HG02642 (cell line): ENCODE measurements around the gene UBE2QL1.

Experiments used
- ATAC-seq: cut with Tn5 transposase; IDR thresholded peaks from one replicate; pipeline ENCODE4 v1.9.1; 2021; ENCODE audit warnings: mild to moderate bottlenecking; ENCODE audit not compliant: unreplicated experiment, poor library complexity

UBE2QL1 gene

DNA sequence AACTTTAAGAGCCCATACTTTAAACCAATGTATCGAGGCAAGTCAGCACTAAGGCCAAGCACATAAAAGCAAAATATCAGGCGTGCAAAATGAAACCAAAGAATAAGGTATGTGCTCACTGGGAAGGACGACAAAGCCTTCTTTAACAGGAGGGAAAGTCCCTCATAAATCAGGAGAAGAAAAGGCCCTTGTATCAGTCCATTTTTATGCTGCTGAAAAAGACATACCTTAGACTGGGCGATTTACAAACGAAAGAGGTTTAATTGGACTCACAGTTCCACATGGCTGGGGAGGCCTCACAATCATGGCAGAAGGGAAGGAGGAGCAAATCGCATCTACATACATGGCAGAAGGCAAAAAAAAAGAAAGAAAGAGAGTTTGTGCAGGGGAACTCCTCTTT, 68.9 kb downstream of the UBE2QL1 start:
- no peak for ATAC-seq

DNA sequence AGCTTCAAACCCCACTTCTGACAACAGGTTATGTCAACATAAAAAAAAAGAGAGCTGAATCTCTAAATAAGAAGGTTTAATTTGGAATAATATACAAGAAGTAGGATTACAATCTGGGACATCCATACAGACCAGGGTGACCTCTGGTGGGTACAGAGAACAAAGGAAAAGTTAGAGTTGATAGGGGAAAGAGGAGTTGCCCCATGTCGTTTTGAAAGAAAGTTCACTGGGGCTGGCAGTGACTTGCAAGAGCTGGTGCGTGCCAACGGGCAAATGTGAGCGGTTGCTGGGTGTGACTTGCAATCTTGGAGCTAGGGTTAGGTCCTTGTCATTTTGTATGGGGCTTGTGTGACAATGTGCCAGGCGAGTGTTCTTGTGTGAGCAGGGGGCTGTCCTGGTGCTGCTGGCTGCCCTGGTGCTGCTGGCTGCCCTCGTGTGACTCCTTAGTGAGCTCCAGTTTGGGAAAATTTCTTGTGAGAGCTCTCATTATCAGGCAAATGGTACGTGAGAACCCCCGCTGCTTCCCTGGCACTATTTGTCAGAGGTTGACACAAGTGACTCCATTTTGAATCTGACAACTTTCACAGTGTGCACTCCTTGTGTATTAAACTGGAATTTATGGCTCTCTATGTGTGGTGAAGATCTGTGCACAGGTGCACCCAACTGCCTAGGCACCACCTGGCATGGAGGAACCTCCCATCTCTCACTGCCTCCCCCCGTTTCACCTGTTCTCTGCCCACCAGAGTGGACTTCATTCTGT, 69.8 kb downstream of the UBE2QL1 start:
- no peak for ATAC-seq

DNA sequence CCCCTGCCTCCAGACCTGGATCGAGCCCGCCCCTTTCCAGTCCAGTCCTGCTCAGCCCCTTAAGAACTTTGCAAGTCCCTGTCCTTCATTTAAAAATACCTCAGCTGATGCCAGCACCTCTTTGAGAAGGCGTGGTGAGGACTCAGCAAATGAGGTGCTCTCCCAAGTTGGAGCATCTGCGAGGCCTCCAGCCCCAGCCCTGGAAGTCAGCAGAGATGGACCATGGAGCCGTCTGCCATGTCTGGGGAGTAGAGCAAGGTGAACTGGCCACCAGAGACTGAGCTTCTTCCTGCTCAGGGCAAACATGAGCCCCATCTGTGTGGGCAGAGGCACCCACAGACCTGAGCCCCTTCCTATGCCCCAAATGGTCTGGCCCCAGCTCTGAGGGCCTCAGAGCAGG, 71.5 kb downstream of the UBE2QL1 start:
- no peak for ATAC-seq

DNA sequence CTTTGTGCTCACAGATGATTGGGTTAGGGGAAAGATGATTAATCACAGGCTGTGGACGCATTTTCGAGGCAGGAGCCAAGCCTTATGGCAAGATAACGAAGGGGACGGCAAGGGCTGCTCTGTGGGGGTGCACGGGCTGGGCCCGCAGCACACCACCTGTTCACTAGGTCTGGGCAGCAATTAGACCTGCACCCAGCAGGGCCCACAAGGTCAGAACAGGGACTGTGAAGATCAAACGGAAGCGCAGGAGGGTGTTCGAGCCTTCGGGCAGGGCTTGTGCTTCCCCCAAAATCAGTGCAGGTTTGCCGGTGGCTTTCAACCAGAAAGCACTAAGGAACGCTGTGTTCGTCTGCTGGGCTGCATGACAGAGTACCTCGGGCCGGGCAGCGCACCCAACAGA, 73.7 kb downstream of the UBE2QL1 start:
- no peak for ATAC-seq

DNA sequence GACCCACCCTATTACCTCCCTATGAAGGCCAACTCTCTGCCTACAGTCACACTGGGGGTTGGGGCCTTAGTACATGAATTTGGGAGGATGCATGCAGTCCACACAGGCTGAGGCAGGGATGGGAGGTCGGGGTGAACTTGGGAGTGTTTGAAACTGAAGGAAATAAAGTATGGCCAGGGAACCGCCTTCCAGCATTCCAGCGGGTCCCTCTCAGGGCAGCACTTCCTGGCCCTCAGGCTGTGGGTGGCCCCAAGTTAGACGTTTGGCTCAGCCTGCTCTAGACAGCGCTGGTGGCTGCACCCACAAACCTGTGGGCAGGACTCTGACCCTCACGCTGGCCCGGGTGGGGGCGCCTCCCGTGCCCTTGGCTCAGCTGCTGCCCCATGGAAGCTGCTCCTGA, 74.3 kb downstream of the UBE2QL1 start:
- no peak for ATAC-seq

DNA sequence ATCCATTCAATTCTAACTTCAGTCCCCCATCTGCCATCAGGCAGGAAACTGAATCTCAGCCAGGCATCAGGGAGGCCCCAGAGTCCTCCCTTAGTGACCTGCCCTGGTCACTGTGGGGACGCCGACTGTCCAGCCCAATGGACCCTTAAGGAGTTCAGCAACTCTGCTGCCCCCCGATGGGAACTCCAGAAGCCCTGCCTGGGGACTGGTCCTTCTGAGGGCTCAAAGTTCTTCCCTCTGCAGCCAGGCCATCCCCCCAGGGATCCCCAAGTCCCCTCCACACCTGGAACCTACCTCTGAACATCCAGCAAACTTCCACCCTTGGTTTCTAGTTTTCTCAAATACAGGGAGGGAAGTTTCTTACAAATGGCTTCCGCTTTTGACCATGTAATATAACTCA, 76.8 kb downstream of the UBE2QL1 start:
- ATAC-seq: no peak

DNA sequence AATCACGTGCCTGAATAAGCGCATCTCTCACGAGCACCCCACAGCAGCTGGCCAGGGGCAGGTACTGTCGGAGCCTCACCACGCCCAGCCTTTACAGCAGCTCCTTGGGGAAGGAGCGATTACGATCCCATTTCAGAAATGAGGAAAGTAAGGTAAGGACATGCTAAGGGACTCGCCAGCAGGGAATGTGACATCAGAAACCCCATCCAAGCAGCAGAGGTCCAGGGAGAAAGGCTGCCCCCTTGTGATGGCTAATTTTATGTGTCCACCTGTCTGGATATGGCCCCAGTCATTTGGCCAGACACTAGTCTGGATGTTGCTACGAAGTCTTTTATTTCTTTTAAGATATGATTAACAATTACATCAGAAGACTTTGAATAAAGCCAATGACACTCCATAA, 77.3 kb downstream of the UBE2QL1 start:
- peak; percentile 52 for ATAC-seq

DNA sequence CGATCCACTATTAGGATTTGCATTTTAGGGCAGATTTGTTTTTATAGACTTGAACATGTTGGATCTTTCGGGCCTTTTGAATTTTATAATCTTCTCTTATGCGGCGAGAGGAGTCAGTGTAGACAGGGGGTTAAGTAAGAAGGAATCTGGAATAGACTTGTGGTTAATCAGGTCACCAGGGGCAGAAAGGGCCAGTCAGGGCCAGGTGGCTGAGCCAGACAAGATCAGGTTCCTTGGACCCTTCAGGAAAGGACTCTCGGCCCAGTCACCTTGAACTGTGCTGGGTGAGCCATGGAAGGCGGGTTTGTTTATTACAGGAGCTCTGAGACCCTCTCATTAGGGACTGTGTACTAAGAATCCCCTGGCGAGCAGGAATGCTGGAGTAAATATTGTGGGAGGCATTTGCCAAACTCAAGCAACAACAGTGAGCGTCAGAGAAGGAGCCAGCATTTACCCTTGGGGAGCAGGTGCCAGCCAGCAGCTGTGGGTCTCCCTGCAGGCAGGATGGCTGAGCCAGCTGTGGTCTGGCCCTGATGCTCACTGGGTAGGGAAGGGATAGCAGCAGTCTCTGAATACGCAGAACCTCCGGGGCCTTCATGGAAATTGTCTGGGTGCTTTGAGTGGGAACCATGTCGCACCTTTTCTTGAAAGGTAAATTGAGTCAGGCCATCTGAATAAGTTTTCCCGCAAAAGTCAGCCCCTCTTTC, 79.2 kb downstream of the UBE2QL1 start:
- no peak for ATAC-seq

DNA sequence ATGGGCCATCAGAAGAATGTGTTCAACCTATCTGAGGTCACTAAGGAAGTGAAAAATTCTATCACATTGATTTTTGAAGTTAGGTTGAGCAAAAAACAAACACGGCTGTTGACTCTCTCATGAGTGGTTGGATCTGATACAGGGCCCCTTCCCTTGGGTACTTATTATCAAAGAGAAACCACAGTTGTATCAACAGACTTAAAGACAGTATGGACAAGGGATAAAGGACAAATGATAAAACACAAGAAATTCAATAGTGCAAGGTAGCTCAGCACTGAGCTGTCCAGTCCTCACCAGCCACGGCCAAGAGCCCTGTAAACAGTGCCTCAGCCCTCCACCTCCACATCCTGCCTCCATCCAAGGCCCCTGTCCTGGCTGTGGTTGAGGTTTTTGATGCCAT, 86.9 kb downstream of the UBE2QL1 start:
- ATAC-seq: no peak

DNA sequence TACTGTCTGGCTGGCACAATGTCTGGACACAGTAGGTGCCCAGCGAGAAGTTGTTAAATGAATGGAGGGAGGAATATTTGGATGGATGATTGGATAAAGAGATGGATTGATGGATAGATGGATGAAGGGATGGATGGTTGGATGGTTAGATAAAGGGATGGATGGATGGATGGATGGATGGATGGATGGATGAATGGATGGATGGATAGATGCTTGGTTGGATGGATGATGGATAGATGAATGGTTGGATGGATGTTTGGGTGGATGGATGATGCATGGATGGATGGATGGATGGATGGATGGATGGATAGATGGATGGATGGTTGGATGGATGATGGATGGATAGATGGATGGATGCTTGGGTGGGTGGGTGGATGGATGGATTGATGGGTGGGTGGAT, 90.4 kb downstream of the UBE2QL1 start:
- ATAC-seq: no peak

DNA sequence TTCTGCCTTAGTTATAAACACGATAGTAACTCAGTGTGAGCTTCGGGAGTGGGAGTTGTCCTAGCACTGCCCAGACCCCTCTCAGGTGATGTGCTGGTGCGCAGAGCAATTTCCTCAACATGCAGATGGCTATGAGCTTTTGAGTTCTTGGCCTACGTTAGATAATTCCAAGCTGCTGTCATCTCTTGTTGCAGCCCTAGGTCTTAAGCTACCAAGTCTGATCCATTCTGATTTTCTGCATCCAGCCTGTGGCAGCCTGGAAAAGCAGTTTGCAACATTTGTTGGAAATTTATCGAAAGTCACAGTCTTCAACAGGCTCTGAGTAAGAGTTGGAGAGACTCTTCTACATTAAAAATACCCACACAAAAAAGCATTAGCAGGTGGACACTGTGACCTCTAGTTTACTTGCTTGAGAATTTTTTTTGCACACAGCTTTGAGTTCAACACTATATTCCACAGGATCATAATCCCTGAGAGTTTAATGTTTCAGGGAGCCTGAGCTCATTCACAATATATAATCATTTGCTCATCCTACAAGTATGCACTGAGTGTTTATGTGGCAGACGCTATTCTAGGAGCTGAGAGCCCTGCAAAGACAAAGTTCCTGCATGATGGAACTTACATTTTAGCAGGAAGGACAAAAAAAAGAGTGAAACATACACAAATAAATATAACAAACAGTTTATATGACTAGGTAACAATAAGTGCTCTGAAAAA, 91.6 kb downstream of the UBE2QL1 start:
- ATAC-seq: no peak

DNA sequence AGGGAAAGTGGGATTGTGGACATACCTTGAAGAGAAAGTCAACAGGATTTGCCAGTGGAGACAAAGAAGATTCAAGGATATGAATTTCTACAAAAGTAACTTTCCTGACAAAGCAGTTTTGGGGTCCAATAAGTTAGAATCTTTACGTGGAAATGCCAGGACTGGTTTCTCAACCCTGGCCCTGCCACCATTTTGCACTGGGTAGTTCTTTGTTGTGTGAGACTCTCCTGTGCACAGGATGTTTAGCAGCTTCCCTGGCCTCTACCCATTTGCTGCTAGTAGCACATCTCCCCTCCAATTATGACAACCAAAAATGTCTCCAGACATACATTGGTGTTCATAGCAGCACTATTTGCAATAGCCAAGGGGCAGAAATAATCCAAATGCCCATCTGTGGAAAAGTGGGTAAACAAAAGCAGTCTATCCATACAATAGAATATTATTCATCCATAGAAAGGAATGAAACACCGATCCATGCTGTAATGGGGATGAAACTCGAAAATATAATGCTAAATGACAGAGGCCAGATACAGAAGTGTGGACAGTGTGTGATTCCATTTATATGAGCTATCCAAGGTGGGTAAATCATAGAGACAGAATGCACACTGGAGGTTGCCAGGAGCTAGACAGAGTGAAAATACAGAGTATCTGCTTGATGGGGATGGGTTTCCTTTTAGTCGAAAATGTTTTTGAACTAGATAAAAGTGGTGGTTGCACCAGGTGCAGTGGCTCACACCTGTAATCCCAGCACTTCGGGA, 92.8 kb downstream of the UBE2QL1 start:
- ATAC-seq: no peak

DNA sequence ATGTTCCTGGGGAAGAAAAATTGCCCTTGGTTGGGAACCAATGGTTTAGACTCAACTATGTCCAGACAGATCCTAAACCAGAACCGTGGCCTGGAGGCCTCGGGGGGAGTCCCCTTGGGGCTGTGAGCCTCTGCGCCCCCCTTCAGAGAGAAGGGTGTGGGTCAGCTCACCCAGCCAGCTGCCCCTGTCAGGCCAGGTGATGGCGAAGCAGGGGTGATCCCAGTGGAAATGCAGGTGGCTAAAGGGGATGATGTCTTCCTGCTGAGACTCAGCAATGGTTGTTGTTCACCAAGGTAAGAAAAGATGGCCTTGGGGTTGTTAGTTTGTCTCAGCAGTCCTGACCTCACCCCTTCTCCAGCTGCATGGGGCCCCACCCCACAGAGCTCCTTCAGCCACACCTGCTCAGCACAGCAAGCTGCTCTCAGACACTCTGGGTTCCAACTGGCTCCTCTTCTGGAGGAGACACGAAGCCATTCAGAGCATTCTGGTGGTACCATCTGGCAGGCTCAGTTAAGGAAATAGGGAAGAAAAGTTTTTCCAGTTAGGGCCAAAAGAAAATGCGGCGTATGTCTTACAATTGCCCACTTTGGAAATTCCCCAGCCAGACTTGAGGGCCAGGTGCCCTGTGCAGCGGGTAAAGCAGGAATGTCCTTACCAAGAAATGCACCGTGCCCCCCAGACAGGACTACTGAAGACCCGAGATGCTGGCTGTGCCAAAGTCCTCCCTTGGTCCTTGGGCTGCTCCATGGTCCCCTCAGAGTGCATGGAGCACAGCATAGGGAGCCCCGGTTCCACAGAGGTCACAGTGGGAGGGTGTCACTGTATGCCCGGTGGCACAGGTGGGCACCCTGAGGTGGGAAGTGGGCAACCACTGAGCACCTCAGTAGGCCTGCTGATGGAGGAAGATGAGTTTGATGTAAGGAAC, 94.0 kb downstream of the UBE2QL1 start:
- no peak for ATAC-seq

DNA sequence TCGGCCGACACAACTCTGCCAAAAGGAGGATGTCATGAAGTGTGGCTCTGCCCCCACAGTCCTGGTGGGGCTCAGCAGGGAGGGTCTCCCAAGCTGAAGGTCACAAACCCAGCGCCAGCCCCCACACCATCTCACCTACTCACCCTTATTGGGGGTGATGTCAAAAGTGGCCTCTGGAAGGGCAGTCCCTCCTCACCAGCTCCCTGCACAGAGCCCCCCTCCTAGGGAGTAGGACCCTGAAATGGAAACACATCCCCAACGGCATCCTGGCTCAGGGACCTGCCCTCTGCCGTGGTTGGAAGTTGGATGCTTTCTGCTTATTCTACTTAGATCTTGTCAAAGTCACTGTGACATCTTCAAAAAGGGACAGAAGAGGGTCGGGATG, 94.7 kb downstream of the UBE2QL1 start:
- ATAC-seq: no peak

DNA sequence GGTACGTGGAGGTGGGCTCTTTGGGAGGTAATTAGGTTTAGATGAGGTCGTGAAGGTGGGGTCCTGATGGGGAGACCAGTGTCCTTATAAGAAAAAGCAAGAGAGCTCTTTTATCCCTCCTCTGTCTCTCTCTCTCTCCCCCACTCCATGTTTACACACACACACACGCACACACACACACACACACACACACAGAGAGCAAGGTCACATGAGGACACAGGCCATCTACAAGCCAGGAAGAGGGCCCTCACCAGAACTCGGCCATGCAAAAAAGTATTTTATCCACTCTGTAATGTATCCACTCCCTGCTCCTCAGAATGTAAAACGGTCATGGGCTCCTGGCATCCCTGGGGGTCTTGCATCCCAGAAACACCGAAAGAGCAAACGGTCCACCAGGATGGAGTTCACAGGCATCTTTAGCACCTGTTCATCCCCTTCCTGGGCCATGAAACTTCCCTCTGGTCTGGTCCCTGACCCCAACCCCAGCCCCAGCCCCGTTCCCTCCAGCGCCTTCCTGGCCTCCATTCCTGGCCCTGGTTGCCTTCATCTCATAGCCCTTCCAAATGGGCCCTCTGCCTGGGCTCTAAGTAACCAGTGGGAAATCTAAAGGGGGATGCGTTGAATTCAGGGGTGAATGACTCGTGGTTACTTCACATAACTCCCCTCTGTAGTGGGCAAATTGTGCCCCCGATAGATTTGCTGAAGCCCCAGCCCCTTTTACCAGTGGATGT, 95.3 kb downstream of the UBE2QL1 start:
- no peak for ATAC-seq
